ENCODE measurements around the gene MPPE1.
A peak's percentile ranks its signal among the peaks of the same experiment; 100 is the strongest.
"Not testable (repeated sequence)": the region's sequence is repeated elsewhere in the genome, so short reads cannot be mapped to it uniquely, and the experiment has no call there.

Gene MPPE1

GRCh38 chr18:11859282-11859830 is 48.8 kb downstream of the MPPE1 start:
- no peak for DNase-seq

- peak in 14 of 51 donors; percentile 8 to 47 (median 18) for DNase-seq
Measured at GRCh38 chr18:11857177-11857887, 50.8 kb downstream of the MPPE1 start.

DNA sequence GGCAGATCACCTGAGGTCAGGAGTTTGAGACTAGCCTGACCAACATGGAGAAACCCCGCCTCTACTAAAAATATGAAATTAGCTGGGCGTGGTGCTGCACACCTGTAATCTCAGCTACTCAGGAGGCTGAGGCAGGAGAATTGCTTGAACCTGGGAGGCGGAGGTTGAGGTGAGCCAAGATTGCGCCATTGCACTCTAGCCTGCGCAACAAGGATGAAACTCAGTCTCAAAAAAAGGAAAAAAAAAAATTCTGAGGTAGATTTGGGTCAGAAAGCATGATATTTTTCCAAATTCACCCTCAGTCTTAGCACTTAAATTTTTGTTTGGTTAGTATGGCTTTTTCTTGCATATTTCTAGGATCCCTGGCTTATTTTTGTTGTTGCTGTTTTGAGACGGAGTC is 53.6 kb downstream of the MPPE1 start:
- not testable (repeated sequence) for DNase-seq

DNA sequence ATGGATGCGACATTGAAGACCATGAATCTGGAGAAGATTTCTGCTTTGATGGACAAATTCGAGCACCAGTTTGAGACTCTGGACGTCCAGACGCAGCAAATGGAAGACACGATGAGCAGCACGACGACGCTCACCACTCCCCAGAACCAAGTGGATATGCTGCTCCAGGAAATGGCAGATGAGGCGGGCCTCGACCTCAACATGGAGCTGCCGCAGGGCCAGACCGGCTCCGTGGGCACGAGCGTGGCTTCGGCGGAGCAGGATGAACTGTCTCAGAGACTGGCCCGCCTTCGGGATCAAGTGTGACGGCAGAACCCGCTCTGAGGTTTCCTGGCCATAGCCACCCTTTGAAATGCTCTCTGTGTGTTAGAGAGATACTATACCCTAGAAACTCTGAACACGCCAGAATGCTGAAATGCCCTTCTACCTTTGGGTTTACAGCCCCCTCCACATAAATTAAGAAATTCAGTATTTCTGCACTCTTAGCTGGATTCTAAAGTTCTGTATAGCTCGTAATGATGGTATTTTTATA is 56.2 kb downstream of the MPPE1 start:
- DNase-seq = peak in 13 of 51 donors; percentile 15 to 56 (median 32)

- DNase-seq = peak; percentile 71 to 98 (median 94)
Measured at GRCh38 chr18:11851146-11851805, 56.8 kb downstream of the MPPE1 start, which contains the start of gene CHMP1B. Gene CHMP1B (plus strand): TSS chr18:11851413. CDS start chr18:11851512, 99 bp downstream.

- DNase-seq = no peak
Measured at GRCh38 chr18:11850821-11851145, 57.3 kb downstream of the MPPE1 start.

DNA sequence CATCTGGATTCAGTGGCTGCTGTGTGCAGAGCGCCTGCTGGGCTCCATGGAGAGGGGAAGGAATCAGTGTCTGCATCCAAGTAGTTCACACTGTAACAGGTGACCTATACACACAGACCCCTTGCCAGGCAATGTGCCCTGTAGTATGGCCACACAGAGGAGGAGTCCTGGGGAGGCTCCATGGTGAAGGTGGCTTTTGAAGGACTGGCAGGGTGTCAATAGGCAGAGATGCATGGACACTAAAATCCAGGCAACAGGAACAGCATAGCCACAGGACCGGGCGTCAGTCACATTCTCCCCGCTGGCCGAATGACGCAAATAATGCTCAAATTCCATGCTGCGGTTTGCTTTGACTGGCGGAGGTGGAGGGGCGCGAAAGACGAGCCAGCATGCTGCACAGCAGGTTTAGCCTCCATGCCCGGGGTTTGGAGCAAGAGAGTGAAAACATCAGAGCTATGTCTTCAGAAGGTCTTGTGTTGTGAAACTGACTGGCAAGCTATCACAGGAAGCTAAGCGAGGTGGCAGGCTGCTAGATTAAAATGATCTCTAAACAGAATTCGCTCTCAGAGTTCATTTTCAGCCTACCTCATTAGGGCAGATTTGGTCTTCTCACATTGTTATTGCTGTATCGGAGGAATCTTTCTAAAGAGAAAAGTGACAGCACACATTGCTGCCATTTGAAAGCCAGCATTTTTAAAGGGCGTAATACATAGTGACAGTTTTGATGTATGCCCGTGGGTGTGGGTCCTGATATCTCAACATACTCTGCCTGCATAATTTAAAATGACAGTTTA is 58.1 kb downstream of the MPPE1 start:
- DNase-seq = peak in 46 of 51 donors; percentile 8 to 77 (median 38)

DNA sequence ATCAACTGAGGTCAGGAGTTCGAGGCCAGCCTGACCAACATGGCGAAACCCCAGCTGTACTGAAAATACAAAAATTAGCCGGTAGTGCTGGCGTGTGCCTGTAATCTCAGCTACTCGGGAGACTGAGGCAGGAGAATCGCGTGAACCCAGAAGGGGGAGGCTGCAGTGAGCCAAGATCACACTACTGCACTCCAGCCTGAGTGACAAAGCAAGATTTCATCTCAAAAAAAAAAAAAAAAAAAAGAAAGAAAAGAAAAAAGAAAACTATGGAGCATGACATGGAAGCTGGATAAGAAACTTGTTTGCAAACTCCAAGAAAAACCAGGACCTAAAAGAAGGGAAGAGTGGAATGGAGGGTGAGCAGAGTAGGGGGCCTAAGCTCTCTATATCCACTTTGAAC is 58.8 kb downstream of the MPPE1 start:
- DNase-seq = no peak

DNA sequence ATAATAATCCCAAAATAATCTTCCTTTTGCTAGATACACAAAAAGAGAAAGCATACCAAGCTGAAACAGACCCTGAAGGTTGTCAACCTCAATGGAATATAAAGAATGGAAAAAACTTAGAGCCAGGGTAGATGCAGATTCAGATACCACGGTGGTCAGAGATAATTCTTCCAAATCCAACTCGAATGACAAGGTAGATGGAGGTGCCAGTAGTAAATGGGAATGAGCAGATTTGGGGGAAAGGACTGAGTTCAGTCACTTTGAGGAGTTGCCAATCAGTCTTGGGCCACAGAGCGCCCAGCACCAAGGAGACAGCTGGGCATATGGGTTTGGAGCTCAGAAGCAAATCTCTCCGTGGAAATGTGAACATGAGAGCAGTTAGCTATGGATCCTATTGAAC is 60.3 kb downstream of the MPPE1 start:
- no peak for DNase-seq

- DNase-seq = no peak
Measured at GRCh38 chr18:11845654-11846053, 62.5 kb downstream of the MPPE1 start.

DNA sequence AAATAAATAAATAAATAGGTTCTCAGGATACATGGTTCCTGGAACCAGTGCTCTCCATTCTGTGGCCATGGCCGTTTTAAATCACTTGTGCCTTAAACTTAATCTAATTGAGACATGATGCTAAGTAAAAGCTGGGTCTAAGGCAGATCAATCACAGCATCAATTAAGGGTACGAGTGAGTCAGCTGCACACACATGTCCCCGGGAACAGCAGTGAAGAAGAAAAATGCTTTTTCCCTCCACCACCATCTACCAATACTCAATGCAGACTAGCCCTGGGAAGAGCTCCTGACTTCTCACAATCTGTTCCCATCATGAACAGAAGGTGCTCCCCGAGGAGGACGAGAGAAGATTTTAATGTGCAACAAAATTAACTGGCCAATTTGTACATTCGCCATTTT is 63.7 kb downstream of the MPPE1 start:
- no peak for DNase-seq

DNA sequence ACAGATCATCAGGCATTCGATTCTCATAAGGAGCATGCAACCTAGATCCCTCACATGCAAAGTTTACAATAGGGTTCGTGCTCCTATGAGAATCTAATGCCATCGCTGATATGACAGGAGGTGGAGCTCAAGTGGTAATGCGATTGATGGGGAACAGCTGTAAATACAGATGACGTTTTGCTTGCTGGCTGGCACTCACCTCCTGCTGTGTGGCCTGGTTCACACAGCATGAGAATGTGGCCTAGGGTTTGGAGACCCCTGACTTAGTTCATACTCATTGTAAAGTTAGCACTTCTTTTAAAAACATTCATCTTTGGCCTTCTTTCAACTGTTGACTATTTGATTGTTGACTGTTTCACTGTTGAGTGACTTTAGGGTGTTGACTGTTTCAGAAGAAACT is 65.6 kb downstream of the MPPE1 start:
- DNase-seq = no peak

DNA sequence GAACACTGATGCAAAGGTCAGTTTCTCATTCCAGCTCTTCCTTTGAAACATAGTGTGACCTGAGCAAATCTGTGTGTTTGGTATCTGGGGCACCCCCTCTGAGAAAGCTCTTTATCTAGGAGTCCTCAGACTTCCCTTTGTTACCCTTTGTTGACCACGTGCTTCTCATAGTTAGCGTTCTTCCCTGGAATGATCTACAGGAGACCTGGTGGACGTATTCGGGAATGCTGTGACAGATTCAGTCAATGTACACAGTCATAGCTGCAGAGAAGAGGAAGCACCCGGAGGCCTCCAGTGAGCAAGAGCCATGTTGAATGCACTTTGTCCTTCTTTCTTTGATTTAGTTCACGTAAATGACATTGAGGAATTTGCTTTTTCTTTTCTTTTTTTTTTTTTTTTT is 67.6 kb downstream of the MPPE1 start:
- DNase-seq = no peak

DNA sequence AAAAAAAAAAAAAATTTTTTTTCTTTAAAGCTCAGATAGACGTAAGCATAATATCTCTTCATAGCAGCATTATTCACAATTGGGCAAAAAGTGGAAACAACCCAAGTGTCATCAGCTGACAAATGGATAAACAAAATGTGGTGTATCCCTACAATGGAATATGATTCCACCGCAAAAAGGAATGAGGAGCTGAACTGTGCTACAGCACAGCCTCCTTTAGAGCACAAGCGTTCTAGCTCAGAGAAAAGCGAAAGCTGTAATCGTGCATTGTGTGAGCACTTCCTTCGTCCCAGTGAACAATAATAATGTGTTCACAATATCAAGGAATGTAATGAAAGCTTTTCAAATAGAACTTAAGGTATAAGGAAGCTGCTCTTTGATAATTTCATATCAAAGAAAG is 68.6 kb downstream of the MPPE1 start:
- no peak for DNase-seq

GRCh38 chr18:11834772-11835171 is 73.3 kb downstream of the MPPE1 start:
- no peak for DNase-seq
